Duodenal mucosa (tissue), 2 donors: ENCODE data around the gene MIAT.

Experiments used
- H3K27ac ChIP-seq: one replicate; pipeline ENCODE4 v1.7.0; 2013; ENCODE audit warnings: low read depth, low read length
- H3K27me3 ChIP-seq, 2 donors: one replicate each; pipeline ENCODE4 v1.7.0; 2013; ENCODE audit warnings: low read length in 2 of 2, control low read depth in 1 of 2; ENCODE audit not compliant: insufficient read depth in 2 of 2, control insufficient read depth in 1 of 2
- H3K36me3 ChIP-seq, 2 donors: one replicate each; pipeline ENCODE4 v1.7.0; 2013; ENCODE audit warnings: low read length in 2 of 2, control low read depth in 1 of 2; ENCODE audit not compliant: insufficient read depth in 2 of 2, control insufficient read depth in 1 of 2
- H3K4me1 ChIP-seq, 2 donors: one replicate each; pipeline ENCODE4 v1.7.0; 2013; ENCODE audit warnings: low read length in 2 of 2, control low read depth in 1 of 2; ENCODE audit not compliant: insufficient read depth in 2 of 2, control insufficient read depth in 1 of 2
- H3K4me3 ChIP-seq, 2 donors: one replicate each; pipeline ENCODE4 v1.7.0; 2013; ENCODE audit warnings: low read length in 2 of 2, low read depth in 1 of 2
- H3K9ac ChIP-seq, 2 donors: one replicate each; pipeline ENCODE4 v1.7.0; 2013; ENCODE audit warnings: low read length in 2 of 2, low read depth in 1 of 2
- H3K9me3 ChIP-seq, 2 donors: one replicate each; pipeline ENCODE4 v1.7.0; 2013; ENCODE audit warnings: low read length in 2 of 2, control low read depth in 1 of 2; ENCODE audit not compliant: control insufficient read depth in 1 of 2

Gene MIAT

DNA sequence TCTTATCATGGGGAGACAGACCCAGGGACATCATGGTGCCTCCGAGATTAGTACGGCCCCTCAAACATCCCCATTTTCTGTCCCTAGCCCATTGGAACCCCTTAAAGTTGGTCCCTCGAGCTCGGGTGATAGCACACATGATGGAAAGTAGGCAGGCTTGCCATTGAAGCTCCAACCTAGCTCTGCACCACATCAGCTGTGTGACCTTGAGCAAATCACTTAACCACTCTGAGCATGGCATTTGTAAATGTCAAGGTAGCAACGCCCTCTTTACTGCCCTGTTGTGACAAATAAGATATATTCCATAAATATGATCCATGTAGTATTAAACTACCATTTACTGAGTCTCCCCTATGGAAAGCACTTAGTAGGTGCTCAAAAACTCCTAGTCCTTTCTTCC lies 61.1 kb downstream of the MIAT start:
- H3K36me3 ChIP-seq: peaks cover 0 to 35% of the 10 kb centered on the region in 2 donors

DNA sequence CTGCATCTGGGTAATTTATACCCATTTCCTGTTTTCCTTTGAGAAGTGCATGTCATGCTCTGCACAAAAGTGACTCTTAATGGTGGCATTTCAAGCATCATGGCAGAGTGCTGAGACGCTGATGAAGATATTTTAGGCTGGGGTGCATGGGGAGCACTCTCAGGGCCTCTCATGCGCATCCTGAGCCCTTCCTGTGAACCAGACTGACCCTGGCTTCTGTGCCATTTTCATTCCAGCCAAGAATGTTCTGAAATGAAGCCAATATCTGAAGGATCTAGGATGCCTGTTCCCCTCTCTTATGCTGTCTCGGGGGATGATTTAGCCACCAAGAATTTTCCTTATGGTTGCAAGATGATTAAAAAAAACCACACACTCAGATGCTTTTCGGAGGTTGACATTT lies 61.5 kb downstream of the MIAT start:
- peaks cover 0 to 35% of the 10 kb centered on the region in 2 donors for H3K36me3 ChIP-seq
- no peaks in the 10 kb centered on the region for H3K4me1 ChIP-seq
- no peaks in the 10 kb centered on the region for H3K27me3 ChIP-seq
- H3K9ac ChIP-seq: no peak overlapping the region
- H3K27ac ChIP-seq: no peak overlapping the region
- H3K9me3 ChIP-seq: no peaks in the 10 kb centered on the region
- H3K4me3 ChIP-seq: no peak overlapping the region

More for the DNA sequence above, 61.1 kb downstream of the MIAT start:
- H3K9me3 ChIP-seq: no peaks in the 10 kb centered on the region
- no peaks in the 10 kb centered on the region for H3K27me3 ChIP-seq
- H3K4me3 ChIP-seq: no peak overlapping the region
- no peaks in the 10 kb centered on the region for H3K4me1 ChIP-seq
- no peak overlapping the region for H3K9ac ChIP-seq
- no peak overlapping the region for H3K27ac ChIP-seq

DNA sequence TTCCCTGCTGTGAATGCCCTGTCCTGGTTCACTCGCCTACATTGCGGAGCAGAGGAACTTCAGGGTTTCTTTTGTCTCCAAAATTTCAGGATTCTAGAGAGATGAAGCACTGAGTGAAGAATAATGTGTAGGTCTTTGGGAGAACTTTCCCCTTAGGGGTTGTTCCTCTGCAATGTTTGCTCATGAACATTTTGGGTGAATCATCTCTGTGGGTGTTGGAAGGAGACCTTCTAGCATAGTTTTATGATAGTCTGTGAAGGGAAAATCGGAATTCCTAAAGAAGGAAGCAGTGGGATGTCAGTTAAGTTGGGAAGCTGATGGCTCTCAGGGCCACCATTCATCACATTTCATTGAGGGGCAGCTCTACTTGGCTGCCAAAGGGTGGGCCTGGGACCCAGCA lies 64.8 kb downstream of the MIAT start:
- H3K4me3 ChIP-seq: no peak overlapping the region
- no peak overlapping the region for H3K9ac ChIP-seq
- H3K4me1 ChIP-seq: no peaks in the 10 kb centered on the region
- no peak overlapping the region for H3K27ac ChIP-seq
- no peaks in the 10 kb centered on the region for H3K9me3 ChIP-seq
- no peaks in the 10 kb centered on the region for H3K27me3 ChIP-seq
- H3K36me3 ChIP-seq: peaks cover 14 to 43% of the 10 kb centered on the region in 2 donors

DNA sequence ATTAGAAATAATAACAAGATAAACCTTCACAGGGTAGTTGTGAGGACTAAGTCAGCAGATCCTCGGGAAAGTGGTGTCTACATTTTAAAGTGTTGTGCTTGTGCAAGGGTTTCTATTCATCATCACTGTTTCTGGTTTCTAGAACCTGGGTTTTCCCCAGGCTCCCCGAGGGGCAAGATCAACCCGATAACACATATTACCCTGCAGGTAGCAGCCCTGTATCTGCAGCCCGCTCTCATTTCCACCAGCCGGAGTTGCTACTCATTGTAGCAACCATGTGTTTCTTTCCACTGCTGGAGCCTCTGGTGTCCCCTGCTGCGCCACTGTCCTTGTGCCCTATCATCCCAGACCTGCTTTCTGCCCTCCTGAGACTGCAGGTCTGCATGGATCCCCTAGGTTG lies 67.0 kb downstream of the MIAT start:
- Histone ChIP-seq H3K27ac (no peak overlapping the region), H3K4me1 (no peaks in the 10 kb centered on the region), H3K36me3 (peaks cover 14 to 38% of the 10 kb centered on the region in 2 donors), H3K9me3 (no peaks in the 10 kb centered on the region), H3K9ac (no peak overlapping the region), H3K27me3 (no peaks in the 10 kb centered on the region), H3K4me3 (no peak overlapping the region)

DNA sequence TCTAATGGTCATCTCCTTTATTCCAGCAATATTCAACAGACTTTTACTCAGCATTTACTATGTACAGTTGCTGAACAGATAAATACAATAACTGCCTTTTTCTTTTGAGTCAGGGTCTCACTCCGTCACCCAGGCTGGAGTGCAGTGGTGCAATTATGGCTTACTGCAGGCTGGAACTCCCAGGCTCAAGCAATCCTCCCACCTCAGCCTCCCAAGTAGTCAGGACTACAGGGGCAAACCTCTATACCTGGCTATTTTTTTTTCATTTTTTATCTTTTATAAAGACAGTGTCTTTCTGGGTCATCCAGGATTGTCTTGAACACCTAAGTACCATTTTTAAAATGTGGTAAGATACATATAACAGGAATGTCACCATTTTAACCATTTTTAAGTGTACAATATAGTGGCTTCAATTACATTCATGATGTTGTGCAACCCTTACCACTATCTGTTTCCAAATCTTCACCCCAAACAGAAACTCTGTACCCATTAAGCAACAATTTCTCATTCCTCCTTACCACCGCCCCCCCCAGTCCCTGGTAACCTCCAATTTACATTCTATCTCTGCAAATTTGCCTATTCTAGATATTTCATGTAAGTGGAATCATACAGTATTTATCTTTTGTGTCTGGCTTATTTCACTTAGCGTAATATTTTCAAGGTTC lies 67.8 kb downstream of the MIAT start:
- no peak overlapping the region for H3K4me3 ChIP-seq
- H3K4me1 ChIP-seq: no peaks in the 10 kb centered on the region
- H3K36me3 ChIP-seq: peaks cover 14 to 34% of the 10 kb centered on the region in 2 donors
- no peaks in the 10 kb centered on the region for H3K27me3 ChIP-seq
- H3K9ac ChIP-seq: no peak overlapping the region
- H3K27ac ChIP-seq: no peak overlapping the region
- H3K9me3 ChIP-seq: no peaks in the 10 kb centered on the region
